Calu3 (cell line): ENCODE results near the gene SFT2D3. TPM values are rescaled to one million over a fixed set of nuclear protein-coding genes. Genes with fewer than 3 reads are reported as not detected.

Experiments
- BruUV-seq: library from RNA; stranded (reverse); fragments of 400-500 nt; replicated peaks from 2 replicates; lab custom pipeline; 2021; lab: Mats Ljungman, UMichigan
- CTCF ChIA-PET: fragments of 300-600 bp; sonication (Branson Sonifier 250); formaldehyde crosslinking; loops from one replicate; lab custom pipeline; 2022; ENCODE audit warnings: antibody characterized with exemption; lab: Charles Lee
- DNase-seq: peaks from one replicate; pipeline ENCODE4 v3.0.0; 2022
- H3K27ac Mint-ChIP-seq: one replicate; pipeline ENCODE4 v1.8.0; 2022; ENCODE audit warnings: mixed read lengths; ENCODE audit not compliant: unreplicated experiment
- H3K27me3 Mint-ChIP-seq: one replicate; pipeline ENCODE4 v1.8.0; 2022; ENCODE audit warnings: mixed read lengths; ENCODE audit not compliant: unreplicated experiment
- H3K36me3 Mint-ChIP-seq: one replicate; pipeline ENCODE4 v1.8.0; 2022; ENCODE audit warnings: mild to moderate bottlenecking, moderate library complexity, mixed read lengths; ENCODE audit not compliant: insufficient read depth, unreplicated experiment
- H3K4me1 Mint-ChIP-seq: one replicate; pipeline ENCODE4 v1.8.0; 2022; ENCODE audit warnings: mild to moderate bottlenecking, low read depth, mixed read lengths; ENCODE audit not compliant: unreplicated experiment
- H3K4me3 Mint-ChIP-seq: one replicate; pipeline ENCODE4 v1.8.0; 2022; ENCODE audit warnings: mild to moderate bottlenecking, low read depth, moderate library complexity, mixed read lengths; ENCODE audit not compliant: unreplicated experiment
- H3K9me3 Mint-ChIP-seq: one replicate; pipeline ENCODE4 v1.8.0; 2022; ENCODE audit warnings: low read depth, mixed read lengths; ENCODE audit not compliant: unreplicated experiment
- intact Hi-C: fragments of 100-400 bp; cut with micrococcal nuclease; formaldehyde crosslinking; loops from one replicate; pipeline ENCODE4 v1.10.0; 2022; ENCODE audit not compliant: unreplicated experiment
- total RNA-seq: library from RNA; stranded (reverse); gene quantifications from 2 replicates; pipeline ENCODE4 v1.2.3, GENCODE V29; 2022
- TF ChIP-seq, protein P1 (sequence below): fragments of 200-600 bp; IDR thresholded peaks from one replicate; pipeline ENCODE4 v1.8.0; 2022; ENCODE audit warnings: antibody characterized with exemption; ENCODE audit not compliant: unreplicated experiment

The SFT2D3 gene
- total RNA-seq, 1 experiment from 2014 or later: 9.3 TPM

DNA sequence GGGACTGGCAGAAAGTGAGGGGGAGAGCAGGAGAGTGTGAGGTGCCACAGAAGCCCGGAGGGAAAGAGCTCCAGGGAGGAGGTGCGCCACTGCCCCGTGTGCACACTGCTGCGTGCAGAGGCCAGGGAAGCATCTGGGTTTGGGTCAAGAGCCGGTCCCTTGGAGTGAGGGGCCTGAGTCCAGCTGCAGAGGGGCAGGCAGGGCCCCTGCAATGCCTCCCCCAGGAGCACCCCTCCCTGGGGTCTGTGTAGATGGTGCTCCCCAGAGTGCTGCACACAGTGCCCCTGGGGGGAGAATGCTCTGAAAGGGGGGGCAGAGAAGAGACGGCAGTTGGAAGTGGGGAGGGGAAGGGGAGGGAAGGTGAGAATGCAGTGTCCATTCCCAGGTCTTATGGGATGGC is 22.3 kb upstream of the SFT2D3 start:
- H3K9me3 Mint-ChIP-seq: no peaks in the 10 kb centered on the region
- no peaks in the 10 kb centered on the region for H3K36me3 Mint-ChIP-seq
- H3K27me3 Mint-ChIP-seq: peaks cover 72% of the 10 kb centered on the region
- TF ChIP-seq, protein P1, sequence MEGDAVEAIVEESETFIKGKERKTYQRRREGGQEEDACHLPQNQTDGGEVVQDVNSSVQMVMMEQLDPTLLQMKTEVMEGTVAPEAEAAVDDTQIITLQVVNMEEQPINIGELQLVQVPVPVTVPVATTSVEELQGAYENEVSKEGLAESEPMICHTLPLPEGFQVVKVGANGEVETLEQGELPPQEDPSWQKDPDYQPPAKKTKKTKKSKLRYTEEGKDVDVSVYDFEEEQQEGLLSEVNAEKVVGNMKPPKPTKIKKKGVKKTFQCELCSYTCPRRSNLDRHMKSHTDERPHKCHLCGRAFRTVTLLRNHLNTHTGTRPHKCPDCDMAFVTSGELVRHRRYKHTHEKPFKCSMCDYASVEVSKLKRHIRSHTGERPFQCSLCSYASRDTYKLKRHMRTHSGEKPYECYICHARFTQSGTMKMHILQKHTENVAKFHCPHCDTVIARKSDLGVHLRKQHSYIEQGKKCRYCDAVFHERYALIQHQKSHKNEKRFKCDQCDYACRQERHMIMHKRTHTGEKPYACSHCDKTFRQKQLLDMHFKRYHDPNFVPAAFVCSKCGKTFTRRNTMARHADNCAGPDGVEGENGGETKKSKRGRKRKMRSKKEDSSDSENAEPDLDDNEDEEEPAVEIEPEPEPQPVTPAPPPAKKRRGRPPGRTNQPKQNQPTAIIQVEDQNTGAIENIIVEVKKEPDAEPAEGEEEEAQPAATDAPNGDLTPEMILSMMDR: no peak
- no TSS peak for BruUV-seq
- H3K27ac Mint-ChIP-seq: no peak overlapping the region
- H3K4me1 Mint-ChIP-seq: no peaks in the 10 kb centered on the region
- intact Hi-C loops: no loop called here
- CTCF ChIA-PET: no interaction called here
- no peak for DNase-seq
- no peak overlapping the region for H3K4me3 Mint-ChIP-seq

DNA sequence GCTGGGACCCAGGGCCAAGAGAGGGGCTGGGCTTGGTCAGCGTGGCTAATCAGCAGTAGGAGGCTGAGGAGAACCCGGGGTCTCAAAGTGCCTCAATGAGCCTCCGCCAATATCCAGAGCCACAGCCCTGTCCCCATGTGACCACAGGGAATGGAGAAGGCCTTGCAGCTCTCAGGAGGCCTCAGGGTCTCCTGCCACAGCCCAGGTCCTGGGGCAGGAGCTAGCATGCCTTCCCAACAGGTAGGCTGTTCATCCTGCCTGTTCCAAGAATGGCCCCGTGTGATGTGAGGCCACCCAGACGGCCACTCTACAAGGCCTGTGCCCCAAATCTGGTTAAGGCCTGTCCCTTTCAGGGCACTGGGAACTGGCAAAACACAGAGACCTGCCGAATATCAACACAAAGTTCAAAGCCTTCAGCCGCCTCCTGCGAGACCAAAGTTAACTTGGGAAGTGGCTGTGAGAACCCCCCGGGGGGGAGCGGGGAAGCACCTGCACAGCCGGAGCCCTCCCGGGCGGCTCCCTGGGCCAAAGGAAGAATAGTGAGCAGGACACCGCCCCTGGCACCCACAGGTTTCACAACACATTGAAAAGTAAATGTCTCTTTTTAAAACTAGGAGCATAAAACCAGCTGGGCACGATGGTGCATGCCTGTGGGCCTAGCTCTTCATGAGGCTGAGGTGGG is 21.5 kb upstream of the SFT2D3 start:
- intact Hi-C loops: no loop called here
- H3K27me3 Mint-ChIP-seq: peaks cover 64% of the 10 kb centered on the region
- no peak for DNase-seq
- no peak overlapping the region for H3K27ac Mint-ChIP-seq
- BruUV-seq: no TSS peak
- no peaks in the 10 kb centered on the region for H3K4me1 Mint-ChIP-seq
- TF ChIP-seq, protein P1: no peak
- H3K4me3 Mint-ChIP-seq: no peak overlapping the region
- no peaks in the 10 kb centered on the region for H3K36me3 Mint-ChIP-seq
- CTCF ChIA-PET: no interaction called here
- no peaks in the 10 kb centered on the region for H3K9me3 Mint-ChIP-seq

DNA sequence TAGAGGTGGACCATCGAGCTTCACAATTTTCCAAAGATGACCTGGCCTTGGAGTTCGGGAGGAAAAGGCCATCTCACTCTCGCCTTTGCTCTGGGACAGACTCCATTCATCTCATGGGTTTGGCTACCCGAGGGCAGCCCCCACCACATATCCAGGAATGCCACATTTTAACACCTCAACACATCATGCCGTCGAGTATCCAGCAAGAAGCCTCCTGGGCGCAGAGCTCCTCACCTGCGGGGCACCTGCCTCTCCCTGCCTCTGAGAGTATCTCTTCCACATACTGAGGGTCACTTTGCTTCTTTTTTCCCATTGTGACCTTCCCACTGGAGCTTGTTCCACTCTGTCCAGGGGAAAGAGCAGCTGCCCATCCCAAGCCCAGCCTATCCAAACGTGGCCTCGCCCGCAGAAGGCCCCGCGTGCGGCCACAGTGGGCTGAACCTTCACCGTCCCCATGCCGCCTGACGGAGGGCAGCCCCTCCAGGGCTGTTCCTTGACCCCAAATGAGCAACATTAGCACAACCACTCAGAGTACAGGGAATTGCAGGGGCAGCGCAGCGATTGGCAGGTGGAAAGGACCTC is 20.5 kb upstream of the SFT2D3 start:
- no peak overlapping the region for H3K27ac Mint-ChIP-seq
- intact Hi-C loops: no loop called here
- no peak overlapping the region for H3K4me3 Mint-ChIP-seq
- CTCF ChIA-PET: interaction anchor here (0.6 kb wide), 1 partner anchor 151 kb away, joined by 3 read pairs; no protein-coding TSS in a partner anchor
- DNase-seq: no peak
- no peaks in the 10 kb centered on the region for H3K4me1 Mint-ChIP-seq
- TF ChIP-seq, protein P1: no peak
- no peaks in the 10 kb centered on the region for H3K36me3 Mint-ChIP-seq
- H3K27me3 Mint-ChIP-seq: peaks cover 59% of the 10 kb centered on the region
- H3K9me3 Mint-ChIP-seq: no peaks in the 10 kb centered on the region
- BruUV-seq: no TSS peak

DNA sequence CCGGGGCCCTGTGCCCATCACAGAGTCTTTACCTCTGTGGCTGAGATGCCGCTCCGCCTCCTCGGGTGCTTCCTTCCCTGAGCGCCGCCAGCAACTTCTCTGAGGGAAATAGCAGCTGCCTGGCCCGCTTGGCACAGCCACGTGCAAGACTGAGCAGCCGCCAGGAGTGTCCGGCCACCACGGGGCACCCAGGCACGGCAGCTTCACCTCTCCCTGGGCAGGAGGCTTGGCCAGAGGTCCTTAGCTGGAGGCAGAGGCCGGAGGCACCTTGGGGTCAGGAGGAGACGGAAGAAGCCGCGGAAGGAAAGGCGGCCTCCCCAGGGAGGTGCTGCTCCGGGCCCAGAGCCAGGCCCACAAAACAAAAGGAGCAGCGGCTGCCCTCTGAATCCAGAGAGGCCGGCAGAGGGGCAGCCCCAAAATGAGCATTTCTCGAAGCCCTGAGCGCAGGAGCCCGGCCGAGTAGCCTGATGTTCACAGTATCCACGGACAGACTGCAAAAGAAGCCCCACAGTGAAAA is 20.0 kb upstream of the SFT2D3 start:
- Mint-ChIP-seq H3K4me1 (no peaks in the 10 kb centered on the region), H3K36me3 (no peaks in the 10 kb centered on the region), H3K9me3 (no peaks in the 10 kb centered on the region), H3K27ac (no peak overlapping the region), H3K4me3 (no peak overlapping the region), H3K27me3 (peaks cover 59% of the 10 kb centered on the region)
- intact Hi-C loops: no loop called here
- no peak for DNase-seq
- no TSS peak for BruUV-seq
- CTCF ChIA-PET: no interaction called here
- TF ChIP-seq, protein P1: no peak
